Heart left ventricle (tissue), 16 donors: ENCODE measurements around the gene EPM2AIP1. TPM values are rescaled to one million over a fixed set of nuclear protein-coding genes. Genes with fewer than 3 reads are reported as not detected.

Source experiments
- ATAC-seq, 4 donors: fragments of 200-7000 bp; cut with Tn5 transposase; one replicate each; pipeline ENCODE4 v1.9.1; 2020 to 2022; ENCODE audit warnings: moderate library complexity in 4 of 4, mild to moderate bottlenecking in 3 of 4, moderate number of reproducible peaks in 1 of 4
- DNase-seq, 5 donors: peaks; one replicate each; pipeline ENCODE4 v3.0.0-alpha.2; 2020
- H3K27ac ChIP-seq, 12 donors: fragments of 200-600 bp; sonication (generic) in 4 of 12; one replicate each; pipeline versions ENCODE4 v1.5.0 to v1.8.0; 2016 to 2022; ENCODE audit warnings: mild to moderate bottlenecking in 2 of 12
- H3K27me3 ChIP-seq, 9 donors: fragments of 200-600 bp; sonication (generic) in 2 of 9; one replicate each; pipeline versions ENCODE4 v1.5.1 to v1.8.0; 2016 to 2022; ENCODE audit warnings: mild to moderate bottlenecking in 3 of 9
- H3K36me3 ChIP-seq, 9 donors: fragments of 200-600 bp; sonication (generic) in 2 of 9; one replicate each; pipeline versions ENCODE4 v1.5.0 to v1.8.0; 2018 to 2022; ENCODE audit warnings: mild to moderate bottlenecking in 2 of 9
- H3K4me1 ChIP-seq, 12 donors: fragments of 200-600 bp; sonication (generic) in 4 of 12; one replicate each; pipeline versions ENCODE4 v1.5.0 to v1.8.0; 2016 to 2022; ENCODE audit warnings: mild to moderate bottlenecking in 3 of 12
- H3K4me3 ChIP-seq, 12 donors: fragments of 200-600 bp; sonication (generic) in 4 of 12; one replicate each; pipeline versions ENCODE4 v1.5.0 to v1.8.0; 2017 to 2022; ENCODE audit warnings: mild to moderate bottlenecking in 9 of 12, moderate library complexity in 4 of 12
- H3K9me3 ChIP-seq, 12 donors: fragments of 200-600 bp; sonication (generic) in 4 of 12; one replicate each; pipeline versions ENCODE4 v1.5.0 to v1.8.0; 2016 to 2022; ENCODE audit warnings: mild to moderate bottlenecking in 1 of 12
- CTCF ChIP-seq, 12 donors: fragments of 200-600 bp; sonication (generic) in 4 of 12; IDR thresholded peaks; one replicate each; pipeline versions ENCODE4 v1.5.0 to v1.8.0; 2018 to 2022; ENCODE audit warnings: antibody characterized with exemption in 12 of 12, mild to moderate bottlenecking in 5 of 12
- POLR2A ChIP-seq, 2 donors: fragments of 450-650 bp; IDR thresholded peaks; one replicate each; pipeline ENCODE4 v1.6.1; 2017; ENCODE audit warnings: antibody characterized with exemption in 2 of 2, mild to moderate bottlenecking in 2 of 2, moderate library complexity in 2 of 2
- WGBS, 4 donors: extraction: QIAGEN DNeasy Blood & Tissue Kit in 2 of 4; methylation state at CpG; one replicate each; pipeline versions ENCODE4 v1.1.5 to v1.1.7; 2013 to 2018; 5-methylcytosine and 5-hydroxymethylcytosine counted together
- intact Hi-C, 10 donors: fragments of 100-400 bp; cut with DNase I; formaldehyde crosslinking; loops; one replicate each; pipeline versions ENCODE4 v1.11.1 to v1.14.2; 2022
- polyA plus RNA-seq, 2 donors: library from polyadenylated mRNA; stranded (reverse); fragments of 200-250 nt; gene quantifications; one replicate each; pipeline ENCODE4 v1.2.3, GENCODE V29; 2013
- total RNA-seq, 9 donors: library from RNA; depleted of rRNA in 2 of 9; stranded (reverse); fragments of >200 nt in 2 of 9; fragmentation: NEBNext Ultra II Directional in 3 of 9; extraction: Animal tissue kit (Norgen Biotek cat#: 25700) in 3 of 9; gene quantifications; one replicate each; pipeline versions ENCODE4 v1.1.0 to v1.2.4, GENCODE V29; 2016 to 2023
- donor health status: ischemic (EF 13 %, LVEDD 7.1; RV severe dilation, severe dysfunction).
- donor health status: healthy with polysubstance abuse.
- donor health status: DM: no; HTN: yes; CAD: no.
- donor health status: DM: no; HTN: no; CAD: no.
- donor health status: ischemic (EF 25% LVEDD 6.9; RV normal size, moderate dysfunction).
- donor health status: ischemic (EF 25% LVEDD 5.7; RV mildly dilated, moderate dysfunction).
- donor health status: healthy.
- donor health status: DM: yes; HTN: yes; CAD: no.
- donor health status: ischemic (EF 35%, LVEDD 5.7; RV mildly dilated, moderate dysfunction).
- donor health status: nonischemic (EF 11% LVEDD 7.7; RV severe dilation, severe dysfunction).
- donor health status: DM: yes; HTN: yes; CAD: no.
- donor health status: PGD.
- donor health status: ischemic (EF 29% LVEDD 5.4; RV normal size, mild dysfunction).
- donor health status: nonischemic (EF 23%, LVEDD 6.1; RV moderate dilation, normal function).

The EPM2AIP1 gene
- total and polyA plus RNA-seq, 11 donors: 7.4 to 43.7 (median 22.2) TPM

GRCh38 chr3:36959821-36960220 is 33.1 kb downstream of the EPM2AIP1 start:
- ATAC-seq (no peak), DNase-seq (no peak)
- no peaks in the 10 kb centered on the region for H3K9me3 ChIP-seq
- intact Hi-C loops: loop anchor here (2.0 to 5.0 kb wide), 8 partner anchors 51 to 233 kb away; no protein-coding TSS in a partner anchor
- WGBS, 4 donors: 31 to 47% (median 36%) methylated on average over 2 of the region's 2 CpGs
- no peak overlapping the region for H3K27ac ChIP-seq
- peaks cover 0 to 12% (median 6%) of the 10 kb centered on the region in 12 donors for H3K4me1 ChIP-seq
- no peak overlapping the region for H3K4me3 ChIP-seq
- no peak for TF ChIP-seq CTCF (IDR thresholded peaks at IDR 0.05)
- no peak for TF ChIP-seq POLR2A (IDR thresholded peaks at IDR 0.05)
- no peaks in the 10 kb centered on the region for H3K36me3 ChIP-seq
- H3K27me3 ChIP-seq: no peaks in the 10 kb centered on the region

GRCh38 chr3:36957862-36958686 is 34.9 kb downstream of the EPM2AIP1 start:
- DNase-seq (no peak), ATAC-seq (peak in 1 of 4 donors; percentile 26)
- H3K36me3 ChIP-seq: no peaks in the 10 kb centered on the region
- 44 to 50% (median 47%) methylated on average over 3 of the region's 3 CpGs for WGBS, 4 donors
- H3K9me3 ChIP-seq: no peaks in the 10 kb centered on the region
- no peak overlapping the region for H3K27ac ChIP-seq
- intact Hi-C loops: loop anchor here (1.0 to 5.0 kb wide), 9 partner anchors 49 to 231 kb away; no protein-coding TSS in a partner anchor
- H3K4me3 ChIP-seq: no peak overlapping the region
- no peaks in the 10 kb centered on the region for H3K27me3 ChIP-seq
- TF ChIP-seq CTCF (IDR thresholded peaks at IDR 0.05) (no peak), POLR2A (IDR thresholded peaks at IDR 0.05) (no peak)
- H3K4me1 ChIP-seq: peaks cover 0 to 12% (median 6%) of the 10 kb centered on the region in 12 donors

- TF ChIP-seq CTCF (IDR thresholded peaks at IDR 0.05) (no peak), POLR2A (IDR thresholded peaks at IDR 0.05) (no peak)
- Histone ChIP-seq H3K36me3 (no peaks in the 10 kb centered on the region), H3K9me3 (no peaks in the 10 kb centered on the region), H3K27ac (no peak overlapping the region), H3K4me3 (no peak overlapping the region), H3K27me3 (no peaks in the 10 kb centered on the region), H3K4me1 (peaks cover 0 to 12% (median 6%) of the 10 kb centered on the region in 12 donors)
- 93 to 100% (median 96%) methylated on average over 1 of the region's 1 CpG for WGBS, 4 donors
- ATAC-seq (no peak), DNase-seq (no peak)
- intact Hi-C loops: loop anchor here (1.0 to 5.0 kb wide), 6 partner anchors 50 to 230 kb away; no protein-coding TSS in a partner anchor
These were observed 35.9 kb downstream of the EPM2AIP1 start for GRCh38 chr3:36957063-36957462.

GRCh38 chr3:36956155-36956554 is 36.8 kb downstream of the EPM2AIP1 start:
- H3K36me3 ChIP-seq: no peaks in the 10 kb centered on the region
- 74 to 86% (median 84%) methylated on average over 3 of the region's 3 CpGs for WGBS, 4 donors
- DNase-seq (no peak), ATAC-seq (no peak)
- H3K27me3 ChIP-seq: no peaks in the 10 kb centered on the region
- intact Hi-C loops: loop anchor here in 9 of 10 donors (5.0 kb wide), 5 partner anchors 49 to 229 kb away; no protein-coding TSS in a partner anchor
- no peak overlapping the region for H3K27ac ChIP-seq
- no peak for TF ChIP-seq CTCF (IDR thresholded peaks at IDR 0.05)
- TF ChIP-seq POLR2A (IDR thresholded peaks at IDR 0.05): no peak
- peaks cover 0 to 12% (median 6%) of the 10 kb centered on the region in 12 donors for H3K4me1 ChIP-seq
- H3K9me3 ChIP-seq: no peaks in the 10 kb centered on the region
- no peak overlapping the region for H3K4me3 ChIP-seq
